ENCODE measurements around the gene GJB6. TPM values are rescaled to one million over a fixed set of nuclear protein-coding genes. Genes with fewer than 3 reads are reported as not detected.

The GJB6 gene
- total and polyA plus RNA-seq, 2 of the 4 experiments (the other 2 are of a cell fraction): not detected

GRCh38 chr13:20191311-20192157 lies 40.6 kb downstream of the GJB6 start:
- no peak for TF ChIP-seq NFE2L2 (IDR thresholded peaks at IDR 0.05; ENCODE audit: low read depth, low read length)
- TF ChIP-seq BHLHE40 (IDR thresholded peaks at IDR 0.05; ENCODE audit: low read depth, low read length): no peak
- no peak for TF ChIP-seq ELK1 (IDR thresholded peaks at IDR 0.05; ENCODE audit: borderline replicate concordance, low read depth, low read length)
- no peak for TF ChIP-seq FOS (IDR thresholded peaks at IDR 0.05; ENCODE audit: low read depth, low read length)
- no peak for TF ChIP-seq MXI1 (IDR thresholded peaks at IDR 0.05; ENCODE audit: borderline replicate concordance, low read depth, low read length)
- TF ChIP-seq CEBPB (IDR thresholded peaks at IDR 0.05; ENCODE audit: low read depth, low read length): no peak
- no peak for TF ChIP-seq CTCF (conservative IDR thresholded peaks at IDR 0.05; ENCODE audit: low read depth, low read length)
- TF ChIP-seq RCOR1 (IDR thresholded peaks at IDR 0.05; ENCODE audit: insufficient replicate concordance, low read length): no peak
- no peak for TF ChIP-seq RFX5 (IDR thresholded peaks at IDR 0.05; ENCODE audit: low read depth, low read length)
- no peak for TF ChIP-seq SMC3 (IDR thresholded peaks at IDR 0.05; ENCODE audit: low read depth, low read length)
- no peak for TF ChIP-seq RAD21 (IDR thresholded peaks at IDR 0.05; ENCODE audit: low read length)
- no peak for TF ChIP-seq USF2 (IDR thresholded peaks at IDR 0.05; ENCODE audit: low read depth, low read length)
- TF ChIP-seq POLR2A (IDR thresholded peaks at IDR 0.05; ENCODE audit: low read depth, low read length): no peak
- Histone ChIP-seq H4K5ac (ENCODE audit: low read depth, low read length) (no peak overlapping the region), H3K56ac (ENCODE audit: extremely low read depth, insufficient read depth, low read length) (no peak overlapping the region), H3K36me3 (ENCODE audit: control insufficient read depth, insufficient read depth, low read length) (no peaks in the 10 kb centered on the region), H3K9me3 (ENCODE audit: control insufficient read depth, insufficient read depth, low read length) (peaks cover 2% of the 10 kb centered on the region; the same call in 1 of the 2 replicates), H2BK120ac (ENCODE audit: low read depth, low read length) (no peak overlapping the region), H2AK5ac (ENCODE audit: low read depth, low read length) (peak overlapping the region; percentile 13; the same call in 1 of the 2 replicates), H2AK9ac (replicated peaks; ENCODE audit: low read depth, low read length, poor library complexity) (peak overlapping the region; percentile 51), H3K4me3 (ENCODE audit: insufficient read depth, low read depth, low read length) (no peak overlapping the region; the same call in 1 of the 2 replicates), H4K8ac (ENCODE audit: low read depth in 2 of 2, low read length in 2 of 2) (no peak overlapping the region), H2BK5ac (ENCODE audit: low read depth, low read length, poor library complexity, severe bottlenecking) (no peak overlapping the region), H2BK15ac (ENCODE audit: low read depth, low read length) (no peak overlapping the region; the same call in 2 of the 3 replicates), H3K9ac (ENCODE audit: low read depth, low read length) (no peak overlapping the region), H3K9me1 (ENCODE audit: insufficient read depth, low read length) (0 out of 2 replicates have a peak, but pooled peaks cover 2% of the 10 kb centered on the region), H3K4ac (ENCODE audit: low read depth, low read length) (no peak overlapping the region), H3K27me3 (ENCODE audit: control insufficient read depth, insufficient read depth, low read length) (peaks cover 54% of the 10 kb centered on the region), H3K27ac (ENCODE audit: insufficient read depth, low read length) (no peak overlapping the region), H3K23ac (ENCODE audit: low read depth, low read length) (no peak overlapping the region), H3K4me1 (ENCODE audit: control insufficient read depth, insufficient read depth, low read length) (peaks cover 6% of the 10 kb centered on the region), H4K20me1 (ENCODE audit: insufficient read depth, low read length) (no peaks in the 10 kb centered on the region), H3K79me1 (ENCODE audit: low read depth in 1 of 2, low read length in 2 of 2) (no peaks in the 10 kb centered on the region), H2AFZ (replicated peaks; ENCODE audit: low read length, poor library complexity) (peak overlapping the region; percentile 81), H3K18ac (ENCODE audit: low read depth, low read length) (no peak overlapping the region), H2BK20ac (ENCODE audit: low read depth, low read length) (no peak overlapping the region), H3K4me2 (ENCODE audit: low read depth, low read length) (peak overlapping the region; percentile 91; the same call in 1 of the 2 replicates), H3K14ac (replicated peaks; ENCODE audit: low read depth, low read length) (0 out of 2 replicates have a peak overlapping the region, but pooled peaks have one; percentile 5), H4K91ac (ENCODE audit: insufficient read depth, low read depth, low read length) (no peak overlapping the region)
- dilution Hi-C loops (cut with HindIII; ENCODE audit: low sequenced_read_pairs, unreplicated experiment): loop anchor here (10.0 to 25.0 kb wide), 2 partner anchors 296 to 653 kb away; no protein-coding TSS in a partner anchor
- ChIA-PET POLR2A (ENCODE audit: unreplicated experiment) (no interaction called here), CTCF (interaction anchor here (1.3 kb wide), 1 partner anchor 9 kb away, joined by 3 read pairs; no protein-coding TSS in a partner anchor)
- ATAC-seq (ENCODE audit: low read depth) (no peak), DNase-seq (no peak)
- 69% methylated on average over 8 of the region's 24 CpGs; no CpG with 5 or more reads in 1 of the 2 experiments for WGBS, 2 experiments (ENCODE audit: extremely low coverage in 2 of 2, insufficient read length in 1 of 2)
- intact Hi-C loops (cut with micrococcal nuclease): loop anchor here (10.0 kb wide), 1 partner anchor 633 kb away; no protein-coding TSS in a partner anchor
- in situ Hi-C loops (cut with MboI; ENCODE audit: low sequenced_read_pairs): loop anchor here (25.0 kb wide), 3 partner anchors 521 to 1296 kb away; partner anchors contain the start of gene IL17D
- no TSS peak for BruUV-seq (replicated peaks)

Measured in IMR-90 (cell line).